ENCODE results near the gene EEF1E1.

DNA sequence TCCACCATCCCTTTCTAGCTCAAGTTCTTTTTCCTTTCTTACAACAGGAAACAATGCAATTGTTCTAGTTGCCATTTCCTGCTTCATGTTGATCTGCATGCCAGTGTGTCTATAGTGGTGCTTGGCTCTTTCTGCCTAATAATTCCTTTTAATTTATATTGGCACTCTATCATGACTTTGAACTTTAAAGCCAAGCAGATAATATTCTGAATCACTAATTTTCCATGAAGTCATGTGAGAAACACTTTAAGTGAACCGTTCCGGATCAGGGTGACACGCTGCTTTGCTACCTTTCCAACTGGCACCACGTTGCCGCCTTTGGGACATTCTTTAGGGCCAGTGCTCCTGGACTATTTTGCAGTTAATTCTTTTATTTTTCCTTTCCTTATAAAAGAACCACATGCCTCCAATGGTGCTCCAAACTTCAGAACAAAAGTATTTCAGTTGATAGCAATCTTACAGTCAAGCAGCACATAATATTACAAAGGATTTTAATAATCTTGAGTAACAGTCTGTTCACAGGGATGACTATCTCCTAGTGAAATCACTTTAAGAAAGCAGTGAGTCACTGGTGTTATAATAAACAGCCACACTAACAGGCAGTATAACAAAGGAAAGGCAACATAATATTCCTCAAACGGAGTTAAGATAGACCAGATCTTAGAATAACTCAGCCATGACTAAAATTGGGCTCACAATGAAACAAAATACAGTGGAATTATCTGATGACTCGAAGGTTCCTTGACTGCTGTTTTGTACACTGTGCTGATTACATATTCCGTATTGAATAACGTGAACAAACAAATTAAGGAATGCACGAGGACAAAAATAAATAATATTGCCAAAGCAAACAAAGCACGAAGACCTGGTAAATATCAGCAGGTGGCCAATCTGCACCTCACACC is 19.1 kb downstream of the EEF1E1 start:
- TF ChIP-seq, protein P1, sequence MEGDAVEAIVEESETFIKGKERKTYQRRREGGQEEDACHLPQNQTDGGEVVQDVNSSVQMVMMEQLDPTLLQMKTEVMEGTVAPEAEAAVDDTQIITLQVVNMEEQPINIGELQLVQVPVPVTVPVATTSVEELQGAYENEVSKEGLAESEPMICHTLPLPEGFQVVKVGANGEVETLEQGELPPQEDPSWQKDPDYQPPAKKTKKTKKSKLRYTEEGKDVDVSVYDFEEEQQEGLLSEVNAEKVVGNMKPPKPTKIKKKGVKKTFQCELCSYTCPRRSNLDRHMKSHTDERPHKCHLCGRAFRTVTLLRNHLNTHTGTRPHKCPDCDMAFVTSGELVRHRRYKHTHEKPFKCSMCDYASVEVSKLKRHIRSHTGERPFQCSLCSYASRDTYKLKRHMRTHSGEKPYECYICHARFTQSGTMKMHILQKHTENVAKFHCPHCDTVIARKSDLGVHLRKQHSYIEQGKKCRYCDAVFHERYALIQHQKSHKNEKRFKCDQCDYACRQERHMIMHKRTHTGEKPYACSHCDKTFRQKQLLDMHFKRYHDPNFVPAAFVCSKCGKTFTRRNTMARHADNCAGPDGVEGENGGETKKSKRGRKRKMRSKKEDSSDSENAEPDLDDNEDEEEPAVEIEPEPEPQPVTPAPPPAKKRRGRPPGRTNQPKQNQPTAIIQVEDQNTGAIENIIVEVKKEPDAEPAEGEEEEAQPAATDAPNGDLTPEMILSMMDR (IDR thresholded peaks at IDR 0.05; ENCODE audit: low read depth, low read length, missing input control) = no peak
- TF ChIP-seq SP1 (IDR thresholded peaks at IDR 0.05) (no peak), HNF4G (IDR thresholded peaks at IDR 0.05) (no peak), FOXA2 (IDR thresholded peaks at IDR 0.05) (no peak), RAD21 (IDR thresholded peaks at IDR 0.05) (no peak), JUND (IDR thresholded peaks at IDR 0.05) (no peak), YY1 (IDR thresholded peaks at IDR 0.05) (no peak), TAF1 (conservative IDR thresholded peaks at IDR 0.05) (no peak), EGR1 (IDR thresholded peaks at IDR 0.05; ENCODE audit: low read depth in 2 of 2) (no peak), HNF4A (conservative IDR thresholded peaks at IDR 0.05) (no peak), NR2F2 (IDR thresholded peaks at IDR 0.05) (no peak)
- TF ChIP-seq, protein P2, sequence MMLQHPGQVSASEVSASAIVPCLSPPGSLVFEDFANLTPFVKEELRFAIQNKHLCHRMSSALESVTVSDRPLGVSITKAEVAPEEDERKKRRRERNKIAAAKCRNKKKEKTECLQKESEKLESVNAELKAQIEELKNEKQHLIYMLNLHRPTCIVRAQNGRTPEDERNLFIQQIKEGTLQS (IDR thresholded peaks at IDR 0.05) = no peak
- TF ChIP-seq, protein P3, sequence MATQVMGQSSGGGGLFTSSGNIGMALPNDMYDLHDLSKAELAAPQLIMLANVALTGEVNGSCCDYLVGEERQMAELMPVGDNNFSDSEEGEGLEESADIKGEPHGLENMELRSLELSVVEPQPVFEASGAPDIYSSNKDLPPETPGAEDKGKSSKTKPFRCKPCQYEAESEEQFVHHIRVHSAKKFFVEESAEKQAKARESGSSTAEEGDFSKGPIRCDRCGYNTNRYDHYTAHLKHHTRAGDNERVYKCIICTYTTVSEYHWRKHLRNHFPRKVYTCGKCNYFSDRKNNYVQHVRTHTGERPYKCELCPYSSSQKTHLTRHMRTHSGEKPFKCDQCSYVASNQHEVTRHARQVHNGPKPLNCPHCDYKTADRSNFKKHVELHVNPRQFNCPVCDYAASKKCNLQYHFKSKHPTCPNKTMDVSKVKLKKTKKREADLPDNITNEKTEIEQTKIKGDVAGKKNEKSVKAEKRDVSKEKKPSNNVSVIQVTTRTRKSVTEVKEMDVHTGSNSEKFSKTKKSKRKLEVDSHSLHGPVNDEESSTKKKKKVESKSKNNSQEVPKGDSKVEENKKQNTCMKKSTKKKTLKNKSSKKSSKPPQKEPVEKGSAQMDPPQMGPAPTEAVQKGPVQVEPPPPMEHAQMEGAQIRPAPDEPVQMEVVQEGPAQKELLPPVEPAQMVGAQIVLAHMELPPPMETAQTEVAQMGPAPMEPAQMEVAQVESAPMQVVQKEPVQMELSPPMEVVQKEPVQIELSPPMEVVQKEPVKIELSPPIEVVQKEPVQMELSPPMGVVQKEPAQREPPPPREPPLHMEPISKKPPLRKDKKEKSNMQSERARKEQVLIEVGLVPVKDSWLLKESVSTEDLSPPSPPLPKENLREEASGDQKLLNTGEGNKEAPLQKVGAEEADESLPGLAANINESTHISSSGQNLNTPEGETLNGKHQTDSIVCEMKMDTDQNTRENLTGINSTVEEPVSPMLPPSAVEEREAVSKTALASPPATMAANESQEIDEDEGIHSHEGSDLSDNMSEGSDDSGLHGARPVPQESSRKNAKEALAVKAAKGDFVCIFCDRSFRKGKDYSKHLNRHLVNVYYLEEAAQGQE (IDR thresholded peaks at IDR 0.05) = no peak

Measured in liver (tissue), 3 donors.